Endodermal cell (in vitro differentiated cells): ENCODE data around the gene WDTC1. TPM values are rescaled to one million over a fixed set of nuclear protein-coding genes. Genes with fewer than 3 reads are reported as not detected.

Experiments used
- DNase-seq: peaks from one replicate; pipeline ENCODE4 v3.0.0-alpha.2; 2017
- H3K27ac ChIP-seq: 2 replicates; pipeline ENCODE4 v1.5.1; 2013; ENCODE audit warnings: mild to moderate bottlenecking, low read depth, low read length, moderate library complexity
- H3K27me3 ChIP-seq: 2 replicates; pipeline ENCODE4 v1.6.1; 2013; ENCODE audit warnings: mild to moderate bottlenecking, low read length, moderate library complexity; ENCODE audit not compliant: insufficient read depth, control insufficient read depth, poor library complexity, severe bottlenecking
- H3K36me3 ChIP-seq: 2 replicates; pipeline ENCODE4 v1.7.0; 2013; ENCODE audit warnings: mild to moderate bottlenecking, low read length, moderate library complexity; ENCODE audit not compliant: control insufficient read depth, insufficient read depth
- H3K4me1 ChIP-seq: one replicate; pipeline ENCODE4 v1.7.0; 2013; ENCODE audit warnings: low read length; ENCODE audit not compliant: control insufficient read depth, insufficient read depth
- H3K4me3 ChIP-seq: 2 replicates; pipeline ENCODE4 v1.5.1; 2013; ENCODE audit warnings: mild to moderate bottlenecking, low read length, moderate library complexity
- H3K9ac ChIP-seq: 2 replicates; pipeline ENCODE4 v1.6.1; 2013; ENCODE audit warnings: mild to moderate bottlenecking, low read length, moderate library complexity; ENCODE audit not compliant: poor library complexity, severe bottlenecking; ENCODE audit errors: extremely low read depth
- H3K9me3 ChIP-seq: 2 replicates; pipeline ENCODE4 v1.6.1; 2013; ENCODE audit warnings: mild to moderate bottlenecking, low read length, moderate library complexity; ENCODE audit not compliant: control insufficient read depth
- H3K27ac Mint-ChIP-seq: 2 replicates; pipeline ENCODE4 v1.8.0; 2020; ENCODE audit warnings: mixed read lengths
- H3K27me3 Mint-ChIP-seq: 2 replicates; pipeline ENCODE4 v1.8.0; 2021; ENCODE audit warnings: mild to moderate bottlenecking, mixed read lengths; ENCODE audit not compliant: insufficient read depth
- H3K36me3 Mint-ChIP-seq: 2 replicates; pipeline ENCODE4 v1.8.0; 2020; ENCODE audit warnings: low read depth, mixed read lengths
- H3K4me1 Mint-ChIP-seq: 2 replicates; pipeline ENCODE4 v1.8.0; 2020; ENCODE audit warnings: mixed read lengths
- H3K4me3 Mint-ChIP-seq: 2 replicates; pipeline ENCODE4 v1.8.0; 2020; ENCODE audit warnings: mild to moderate bottlenecking, moderate library complexity, mixed read lengths
- H3K9me3 Mint-ChIP-seq: 2 replicates; pipeline ENCODE4 v1.8.0; 2020; ENCODE audit warnings: mild to moderate bottlenecking, mixed read lengths
- CTCF ChIP-seq: fragments of 200-600 bp; sonication (generic); conservative IDR thresholded peaks from 2 replicates; pipeline ENCODE4 v1.5.0; 2021; ENCODE audit warnings: antibody characterized with exemption, mild to moderate bottlenecking
- WGBS, 2 experiments: methylation state at CpG; one replicate each; pipeline versions ENCODE4 v1.1.5 to v1.1.7; 2013; ENCODE audit warnings: missing lambda C conversion rate in 2 of 2, mixed read lengths in 1 of 2; ENCODE audit not compliant: insufficient coverage in 1 of 2, insufficient read length in 1 of 2; 5-methylcytosine and 5-hydroxymethylcytosine counted together
- total RNA-seq, 2 donors: library from RNA; stranded (reverse); fragmentation: NEBNext Ultra II Directional in 1 of 2; extraction: Animal tissue kit (Norgen Biotek cat#: 25700) in 1 of 2; gene quantifications; 2 replicates in 1 of 2; 3 replicates in 1 of 2; pipeline ENCODE4 v1.2.1, GENCODE V29; 2021

WDTC1 gene
- total RNA-seq, 2 donors from 2014 or later, result 34.7 to 41.9 TPM

DNA sequence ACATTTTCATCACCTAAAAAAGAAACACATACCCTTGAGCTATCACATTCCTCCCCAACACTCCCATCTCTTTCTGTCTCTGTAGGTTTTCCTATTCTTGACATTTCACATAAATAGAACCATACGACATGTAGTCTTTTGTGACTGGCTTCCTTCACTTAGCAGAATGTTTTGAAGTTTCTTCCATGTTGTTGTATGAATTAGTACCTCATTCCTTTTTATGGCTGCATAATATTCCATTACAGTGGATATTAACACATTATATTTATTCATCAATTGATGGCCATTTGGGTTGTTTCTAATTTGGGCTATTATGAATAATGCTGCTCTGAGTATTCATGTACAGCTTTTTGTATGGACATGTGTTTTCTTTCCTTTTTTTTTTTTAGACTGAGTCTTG, 11.8 kb downstream of the WDTC1 start:
- DNase-seq, result no peak
- H3K27me3 Mint-ChIP-seq, result no peaks in the 10 kb centered on the region
- WGBS, 2 experiments, result 73% methylated on average over 1 of the region's 1 CpG; no CpG with 5 or more reads in 1 of the 2 experiments

DNA sequence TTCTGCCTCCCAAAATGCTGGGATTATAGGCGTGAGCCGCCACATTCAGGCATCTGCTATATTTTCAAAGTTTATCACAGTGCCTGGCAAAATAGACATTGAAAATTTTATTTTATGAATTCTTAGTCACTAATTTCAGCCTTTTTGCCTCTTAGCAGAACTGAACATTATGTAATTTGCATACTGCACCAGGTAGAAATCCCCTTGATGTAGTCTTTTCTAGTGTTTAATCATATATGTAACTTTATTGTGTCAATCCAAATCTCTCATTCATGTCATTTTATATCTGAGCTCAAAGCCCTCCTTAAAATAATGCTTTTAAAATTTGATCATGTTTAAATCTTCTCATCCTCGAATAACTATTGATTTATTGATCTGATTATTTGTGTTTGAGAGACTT, 19.2 kb downstream of the WDTC1 start:
- Histone ChIP-seq H3K9me3 (no peaks in the 10 kb centered on the region), H3K27me3 (no peaks in the 10 kb centered on the region), H3K36me3 (no peaks in the 10 kb centered on the region), H3K9ac (no peak overlapping the region), H3K4me3 (no peak overlapping the region), H3K4me1 (no peaks in the 10 kb centered on the region), H3K27ac (no peak overlapping the region)
- H3K4me3 Mint-ChIP-seq, result no peak overlapping the region
- no peaks in the 10 kb centered on the region for H3K9me3 Mint-ChIP-seq
- no peaks in the 10 kb centered on the region for H3K4me1 Mint-ChIP-seq
- TF ChIP-seq CTCF, result no peak
- no peak for DNase-seq
- peaks cover 2% of the 10 kb centered on the region for H3K36me3 Mint-ChIP-seq
- no peaks in the 10 kb centered on the region for H3K27me3 Mint-ChIP-seq
- WGBS, 2 experiments, result 100% methylated on average over 3 of the region's 3 CpGs
- H3K27ac Mint-ChIP-seq, result no peak overlapping the region

More for the DNA sequence above, 11.8 kb downstream of the WDTC1 start:
- no peaks in the 10 kb centered on the region for H3K9me3 Mint-ChIP-seq
- H3K9ac ChIP-seq, result no peak overlapping the region
- no peak overlapping the region for H3K27ac ChIP-seq
- H3K4me3 ChIP-seq, result no peak overlapping the region
- no peak overlapping the region for H3K4me3 Mint-ChIP-seq
- no peak for TF ChIP-seq CTCF
- H3K4me1 ChIP-seq, result no peaks in the 10 kb centered on the region
- no peaks in the 10 kb centered on the region for H3K9me3 ChIP-seq
- no peaks in the 10 kb centered on the region for H3K27me3 ChIP-seq
- no peak overlapping the region for H3K27ac Mint-ChIP-seq
- no peaks in the 10 kb centered on the region for H3K4me1 Mint-ChIP-seq
- no peaks in the 10 kb centered on the region for H3K36me3 ChIP-seq
- H3K36me3 Mint-ChIP-seq, result peaks cover 9% of the 10 kb centered on the region

GRCh38 chr1:27255136-27255535, 20.7 kb downstream of the WDTC1 start:
- Mint-ChIP-seq H3K36me3 (peaks cover 2% of the 10 kb centered on the region), H3K27ac (no peak overlapping the region)
- H3K9ac ChIP-seq, result no peak overlapping the region

More at GRCh38 chr1:27255136-27255535, 20.7 kb downstream of the WDTC1 start:
- H3K36me3 ChIP-seq, result no peaks in the 10 kb centered on the region
- no peak for TF ChIP-seq CTCF
- no peaks in the 10 kb centered on the region for H3K27me3 Mint-ChIP-seq
- H3K4me3 Mint-ChIP-seq, result no peak overlapping the region
- no peaks in the 10 kb centered on the region for H3K9me3 ChIP-seq
- H3K9me3 Mint-ChIP-seq, result no peaks in the 10 kb centered on the region
- no peak overlapping the region for H3K27ac ChIP-seq
- no peaks in the 10 kb centered on the region for H3K4me1 ChIP-seq
- no peaks in the 10 kb centered on the region for H3K27me3 ChIP-seq
- no peak for DNase-seq
- H3K4me3 ChIP-seq, result no peak overlapping the region
- no peaks in the 10 kb centered on the region for H3K4me1 Mint-ChIP-seq
